NCI-H1105 (cell line): ENCODE results near the gene TMEM121B.

Experiments
- DNase-seq: peaks from one replicate; lab custom pipeline; 2025; lab: John Stamatoyannopoulos, UW

TMEM121B gene

GRCh38 chr22:17110791-17111550 lies 10.2 kb downstream of the TMEM121B start:
- DNase-seq: no peak

GRCh38 chr22:17109976-17110375 lies 11.2 kb downstream of the TMEM121B start:
- DNase-seq: no peak

- no peak for DNase-seq
These were observed 11.9 kb downstream of the TMEM121B start for GRCh38 chr22:17109113-17109865.

GRCh38 chr22:17108256-17109112 lies 12.7 kb downstream of the TMEM121B start:
- DNase-seq: no peak

DNA sequence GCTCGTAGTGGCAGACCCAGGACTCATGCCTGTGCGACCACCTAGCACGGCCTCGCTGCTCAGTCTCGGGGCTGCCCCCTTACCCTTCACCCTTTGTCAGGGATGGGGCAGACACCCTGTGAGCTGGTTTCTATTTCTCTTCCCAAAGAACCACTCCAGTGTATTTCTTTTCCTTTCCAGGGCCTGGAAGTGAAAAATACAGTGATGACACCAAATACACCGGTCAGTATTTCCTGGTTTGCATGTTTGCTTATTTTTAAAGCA lies 13.7 kb downstream of the TMEM121B start:
- no peak for DNase-seq

- no peak for DNase-seq
These were observed 14.2 kb downstream of the TMEM121B start for GRCh38 chr22:17106785-17107546.

DNA sequence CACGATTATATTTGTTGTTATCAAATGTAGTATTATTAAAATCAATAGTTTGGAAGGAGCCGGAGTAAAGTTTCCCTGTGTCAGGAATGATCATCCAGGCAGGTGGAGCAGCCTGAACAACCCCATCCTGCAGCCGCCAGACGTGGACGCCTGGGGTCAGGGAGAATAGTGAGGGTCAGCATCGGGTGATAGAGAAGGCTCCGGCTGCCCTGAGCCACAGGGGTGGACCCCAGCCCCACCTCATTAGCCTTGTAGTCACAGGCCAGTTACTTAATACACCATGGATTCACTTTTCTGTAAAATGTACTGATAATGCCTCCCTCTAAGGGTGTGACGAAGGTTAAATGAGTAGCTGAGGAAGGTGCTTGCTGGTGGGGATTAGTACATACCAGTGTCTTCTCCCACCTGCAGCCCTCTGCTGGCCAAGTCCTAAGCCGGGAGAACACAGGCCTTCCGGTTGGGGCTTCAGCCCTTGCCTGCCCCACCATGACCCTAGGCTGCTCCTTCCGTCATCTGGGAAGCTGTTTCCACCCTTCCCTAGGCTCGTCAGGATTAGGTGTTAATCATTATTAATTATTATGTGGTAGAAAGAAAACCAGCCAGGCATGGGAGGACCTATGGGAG lies 14.9 kb downstream of the TMEM121B start:
- no peak for DNase-seq

GRCh38 chr22:17105143-17106129 lies 15.7 kb downstream of the TMEM121B start:
- no peak for DNase-seq

GRCh38 chr22:17104336-17104935 lies 16.7 kb downstream of the TMEM121B start:
- no peak for DNase-seq

DNA sequence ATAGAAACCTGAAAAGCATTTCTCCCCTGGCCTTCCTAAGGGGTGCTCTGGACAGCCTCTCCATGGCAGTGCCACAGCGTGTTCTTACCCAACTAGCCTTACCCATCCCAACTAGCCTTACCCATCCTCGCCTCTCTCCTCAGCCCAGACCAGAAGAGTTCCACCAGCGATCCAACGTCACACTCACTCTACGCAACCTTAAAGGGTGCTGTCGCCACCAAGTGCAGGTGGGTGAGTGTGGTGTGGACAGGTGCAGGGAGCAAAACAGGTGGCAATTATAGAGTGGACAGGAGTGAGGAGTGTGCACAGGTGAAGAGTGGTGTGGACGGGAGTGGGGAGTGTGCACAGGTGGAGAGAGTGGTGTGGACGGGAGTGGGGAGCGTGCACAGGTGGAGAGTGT lies 17.8 kb downstream of the TMEM121B start:
- DNase-seq: no peak

DNA sequence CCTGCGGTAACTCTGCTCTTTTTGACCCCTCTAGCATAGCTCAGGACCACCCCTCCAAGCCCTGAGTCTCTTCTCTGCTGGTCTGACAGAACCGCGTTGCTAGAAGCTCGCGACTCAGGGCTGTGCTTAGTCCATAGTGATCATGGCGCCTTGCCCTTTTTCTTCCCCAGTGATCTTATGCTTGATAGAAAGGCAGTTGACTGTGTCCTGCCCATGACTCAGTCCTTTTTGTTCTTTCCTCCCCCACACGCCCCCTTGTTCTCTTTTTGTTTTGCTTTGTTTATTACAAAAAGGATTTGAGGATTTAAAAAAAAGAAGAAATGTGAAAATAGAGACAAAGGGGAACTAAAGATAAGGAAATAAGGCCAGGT lies 18.9 kb downstream of the TMEM121B start:
- no peak for DNase-seq

- no peak for DNase-seq
These were observed 19.5 kb downstream of the TMEM121B start for GRCh38 chr22:17101475-17102296.

- no peak for DNase-seq
These were observed 20.5 kb downstream of the TMEM121B start for GRCh38 chr22:17100621-17101020.

DNA sequence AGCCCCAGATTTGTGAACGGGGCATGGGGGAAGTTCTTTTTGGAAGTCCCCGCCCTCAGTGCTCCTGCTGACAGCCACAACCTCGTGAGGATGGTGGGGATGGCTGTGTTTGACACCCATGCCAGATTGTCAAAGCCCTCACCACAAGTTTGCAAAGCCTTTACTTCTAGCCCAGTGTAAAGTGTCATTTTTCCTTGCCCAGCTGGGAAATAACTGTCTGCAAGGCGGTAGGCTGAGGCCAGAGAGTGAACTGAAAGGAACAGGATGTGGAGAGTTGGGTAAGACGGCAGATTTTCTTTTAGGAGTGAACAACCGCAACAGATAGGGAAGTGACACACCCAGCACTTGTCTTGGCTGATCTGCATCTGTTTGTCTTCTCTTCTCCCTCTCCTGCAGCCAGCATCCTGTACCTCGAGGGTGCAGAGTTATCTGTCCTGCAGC lies 22.8 kb downstream of the TMEM121B start:
- no peak for DNase-seq

DNA sequence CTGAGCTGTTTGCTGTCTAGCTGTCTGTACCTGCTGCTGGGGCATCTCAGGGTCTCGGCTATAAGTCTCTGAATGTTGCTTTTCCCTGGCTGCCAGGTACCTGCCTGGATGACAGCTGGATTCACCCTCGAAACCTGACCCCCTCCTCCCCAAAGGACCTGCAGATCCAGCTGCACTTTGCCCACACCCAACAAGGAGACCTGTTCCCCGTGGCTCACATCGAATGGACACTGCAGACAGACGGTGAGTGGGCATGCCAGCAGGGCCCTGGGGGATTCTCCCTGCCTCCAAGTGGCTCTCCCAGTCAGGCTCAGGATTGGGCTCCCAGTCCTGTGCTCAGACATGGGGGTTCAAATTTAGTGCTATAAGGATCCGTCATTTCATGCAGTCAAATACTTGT lies 23.5 kb downstream of the TMEM121B start:
- DNase-seq: no peak

- DNase-seq: no peak
These were observed 24.1 kb downstream of the TMEM121B start for GRCh38 chr22:17097062-17097461.

DNA sequence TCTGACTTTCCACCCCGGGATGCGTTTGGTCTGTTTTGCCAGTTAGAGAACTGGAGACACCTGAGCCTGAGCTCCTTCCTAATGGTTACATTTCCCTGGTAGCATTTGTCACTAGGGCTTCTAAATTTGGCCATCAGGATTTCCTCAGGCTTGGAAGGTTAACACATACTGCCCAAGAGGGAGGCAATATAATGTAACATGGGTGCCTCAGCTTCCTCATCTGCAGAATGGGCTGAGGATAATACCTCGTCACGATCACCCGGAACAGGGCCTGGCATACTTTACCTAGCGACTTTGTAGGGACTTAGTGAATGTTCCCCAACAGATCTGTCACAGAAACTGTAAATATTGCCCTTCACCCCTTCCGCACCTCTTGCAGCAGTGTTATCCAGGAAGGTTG lies 25.1 kb downstream of the TMEM121B start:
- DNase-seq: no peak

GRCh38 chr22:17095538-17095937 lies 25.6 kb downstream of the TMEM121B start:
- DNase-seq: no peak

- DNase-seq: no peak
These were observed 28.1 kb downstream of the TMEM121B start for GRCh38 chr22:17093081-17093480.
